CD4-positive, alpha-beta T cell treated with Interleukin-6 for 4 hours (primary cell): ENCODE data around the gene DCC.

Experiments used
- DNase-seq: peaks from one replicate; pipeline ENCODE4 v3.0.0-alpha.2; 2020; ENCODE audit warnings: mixed read lengths

The DCC gene

GRCh38 chr18:53115876-53116585 is 776.0 kb downstream of the DCC start:
- no peak for DNase-seq

GRCh38 chr18:53117851-53118250 is 777.9 kb downstream of the DCC start:
- no peak for DNase-seq

GRCh38 chr18:53126210-53126609 is 786.2 kb downstream of the DCC start:
- DNase-seq, result no peak

- DNase-seq, result no peak
These were observed 791.0 kb downstream of the DCC start for GRCh38 chr18:53131001-53131400.

- no peak for DNase-seq
These were observed 794.7 kb downstream of the DCC start for GRCh38 chr18:53134711-53135110.

- no peak for DNase-seq
These were observed 795.7 kb downstream of the DCC start for GRCh38 chr18:53135654-53136053.

- no peak for DNase-seq
These were observed 799.9 kb downstream of the DCC start for GRCh38 chr18:53139746-53140500.

GRCh38 chr18:53142005-53142404 is 802.0 kb downstream of the DCC start:
- DNase-seq, result no peak

GRCh38 chr18:53147472-53147871 is 807.5 kb downstream of the DCC start:
- no peak for DNase-seq

GRCh38 chr18:53148123-53148522 is 808.1 kb downstream of the DCC start:
- no peak for DNase-seq

GRCh38 chr18:53152476-53152875 is 812.5 kb downstream of the DCC start:
- DNase-seq, result no peak

- no peak for DNase-seq
These were observed 813.3 kb downstream of the DCC start for GRCh38 chr18:53153281-53153680.

GRCh38 chr18:53153800-53154199 is 813.8 kb downstream of the DCC start:
- DNase-seq, result no peak

- no peak for DNase-seq
These were observed 825.8 kb downstream of the DCC start for GRCh38 chr18:53165770-53166169.

GRCh38 chr18:53169346-53169745 is 829.3 kb downstream of the DCC start:
- no peak for DNase-seq

GRCh38 chr18:53191634-53192033 is 851.6 kb downstream of the DCC start:
- DNase-seq, result no peak

GRCh38 chr18:53193870-53194269 is 853.9 kb downstream of the DCC start:
- no peak for DNase-seq

GRCh38 chr18:53219853-53220252 is 879.9 kb downstream of the DCC start:
- no peak for DNase-seq

- no peak for DNase-seq
These were observed 884.3 kb downstream of the DCC start for GRCh38 chr18:53224128-53224778.

GRCh38 chr18:53225567-53226325 is 885.7 kb downstream of the DCC start:
- DNase-seq, result no peak

GRCh38 chr18:53234610-53235009 is 894.6 kb downstream of the DCC start:
- DNase-seq, result no peak

GRCh38 chr18:53241161-53241560 is 901.2 kb downstream of the DCC start:
- DNase-seq, result no peak

GRCh38 chr18:53253789-53254188 is 913.8 kb downstream of the DCC start:
- no peak for DNase-seq
